DOHH2 (cell line): ENCODE measurements around the gene ZBED2.

Experiments used
- H3F3A ChIP-seq: fragments of 200-600 bp; sonication (generic), shearing (Covaris generic); 2 replicates; pipeline ENCODE4 v1.6.0; 2016; ENCODE audit warnings: antibody characterized with exemption, mild to moderate bottlenecking; ENCODE audit not compliant: control insufficient read depth, insufficient read depth
- H3K27ac ChIP-seq: fragments of 200-600 bp; sonication (generic); 2 replicates; pipeline ENCODE4 v1.5.1; 2014; ENCODE audit warnings: low read depth, mild to moderate bottlenecking, low read length, moderate library complexity
- H3K27me3 ChIP-seq: fragments of 200-600 bp; sonication (generic); 2 replicates; pipeline ENCODE4 v1.6.1; 2014; ENCODE audit warnings: mild to moderate bottlenecking, low read length, mixed read lengths; ENCODE audit not compliant: control insufficient read depth
- H3K36me3 ChIP-seq: fragments of 200-600 bp; sonication (generic); 2 replicates; pipeline ENCODE4 v1.6.1; 2014; ENCODE audit warnings: mild to moderate bottlenecking, low read length, moderate library complexity, mixed read lengths; ENCODE audit not compliant: control insufficient read depth
- H3K4me1 ChIP-seq: fragments of 200-600 bp; sonication (generic); 2 replicates; pipeline ENCODE4 v1.6.1; 2014; ENCODE audit warnings: mild to moderate bottlenecking, low read length, mixed read lengths; ENCODE audit not compliant: control insufficient read depth
- H3K4me2 ChIP-seq: fragments of 200-600 bp; sonication (generic); 2 replicates; pipeline ENCODE4 v1.6.0; 2014; ENCODE audit warnings: mild to moderate bottlenecking, low read length, moderate library complexity
- H3K4me3 ChIP-seq: fragments of 200-600 bp; sonication (generic); 2 replicates; pipeline ENCODE4 v1.5.1; 2014; ENCODE audit warnings: mild to moderate bottlenecking, low read length, mixed read lengths
- H3K79me2 ChIP-seq: fragments of 200-600 bp; sonication (generic); 2 replicates; pipeline ENCODE4 v1.6.1; 2014; ENCODE audit warnings: mild to moderate bottlenecking, low read length, mixed read lengths; ENCODE audit not compliant: control insufficient read depth
- H3K9me2 ChIP-seq: fragments of 200-600 bp; sonication (generic); replicated peaks from 2 replicates; pipeline ENCODE4 v1.6.1; 2014; ENCODE audit warnings: mild to moderate bottlenecking, low read length, mixed read lengths; ENCODE audit not compliant: control insufficient read depth
- H3K9me3 ChIP-seq: fragments of 200-600 bp; sonication (generic); 2 replicates; pipeline ENCODE4 v1.6.1; 2014; ENCODE audit warnings: antibody characterized with exemption, low read length, mixed read lengths; ENCODE audit not compliant: control insufficient read depth, insufficient read depth
- H4K20me1 ChIP-seq: fragments of 200-600 bp; sonication (generic); 2 replicates; pipeline ENCODE4 v1.6.0; 2014; ENCODE audit warnings: low read depth, mild to moderate bottlenecking, antibody characterized with exemption, low read length, moderate library complexity; ENCODE audit not compliant: control insufficient read depth, insufficient read depth
- CTCF ChIP-seq: fragments of 200-600 bp; sonication (generic); IDR thresholded peaks from one replicate; pipeline ENCODE4 v1.5.1; 2014; ENCODE audit warnings: antibody characterized with exemption, mild to moderate bottlenecking, low read depth, low read length; ENCODE audit not compliant: poor library complexity, severe bottlenecking
- EZH2phosphoT487 ChIP-seq: fragments of 200-600 bp; sonication (generic); IDR thresholded peaks from 2 replicates; pipeline ENCODE4 v1.6.1; 2017; ENCODE audit warnings: borderline replicate concordance, mild to moderate bottlenecking, antibody characterized with exemption, low read length, moderate library complexity, mixed read lengths

The ZBED2 gene

GRCh38 chr3:111610189-111610588, 15.0 kb upstream of the ZBED2 start:
- no peaks in the 10 kb centered on the region for H3F3A ChIP-seq
- no peak overlapping the region for H3K4me2 ChIP-seq
- peaks cover 3% of the 10 kb centered on the region; the same call in 1 of the 2 replicates for H3K4me1 ChIP-seq
- no peaks in the 10 kb centered on the region for H3K27me3 ChIP-seq
- TF ChIP-seq CTCF: no peak
- TF ChIP-seq EZH2phosphoT487: no peak
- no peaks in the 10 kb centered on the region for H3K9me2 ChIP-seq
- H3K36me3 ChIP-seq: no peaks in the 10 kb centered on the region
- no peak overlapping the region for H3K27ac ChIP-seq
- H3K9me3 ChIP-seq: no peaks in the 10 kb centered on the region
- H4K20me1 ChIP-seq: no peaks in the 10 kb centered on the region
- H3K79me2 ChIP-seq: no peaks in the 10 kb centered on the region
- no peak overlapping the region for H3K4me3 ChIP-seq

GRCh38 chr3:111609700-111610099, 14.6 kb upstream of the ZBED2 start:
- Histone ChIP-seq H3K79me2 (no peaks in the 10 kb centered on the region), H3K4me1 (peaks cover 3% of the 10 kb centered on the region; the same call in 1 of the 2 replicates), H3K4me3 (no peak overlapping the region), H3K36me3 (no peaks in the 10 kb centered on the region), H3K9me3 (no peaks in the 10 kb centered on the region), H3K27ac (no peak overlapping the region), H3K27me3 (no peaks in the 10 kb centered on the region; the same call in 1 of the 2 replicates), H3F3A (no peaks in the 10 kb centered on the region), H4K20me1 (no peaks in the 10 kb centered on the region), H3K4me2 (no peak overlapping the region), H3K9me2 (no peaks in the 10 kb centered on the region)
- TF ChIP-seq EZH2phosphoT487 (no peak), CTCF (no peak)

GRCh38 chr3:111608383-111608782, 13.2 kb upstream of the ZBED2 start:
- no peak overlapping the region for H3K4me3 ChIP-seq
- no peak overlapping the region for H3K4me2 ChIP-seq
- no peaks in the 10 kb centered on the region for H3F3A ChIP-seq
- H3K79me2 ChIP-seq: no peaks in the 10 kb centered on the region
- TF ChIP-seq EZH2phosphoT487 (no peak), CTCF (no peak)
- H3K4me1 ChIP-seq: peaks cover 3% of the 10 kb centered on the region; the same call in 1 of the 2 replicates
- H3K9me2 ChIP-seq: no peaks in the 10 kb centered on the region
- H4K20me1 ChIP-seq: no peaks in the 10 kb centered on the region
- no peak overlapping the region for H3K27ac ChIP-seq
- H3K27me3 ChIP-seq: peaks cover 2% of the 10 kb centered on the region; the same call in 1 of the 2 replicates
- H3K9me3 ChIP-seq: no peaks in the 10 kb centered on the region
- H3K36me3 ChIP-seq: no peaks in the 10 kb centered on the region
